SK-N-MC (cell line): Measurements from ENCODE around the gene GPN2.

ENCODE experiments used
- EZH2 ChIP-seq: fragments of 200-600 bp; sonication (generic); IDR thresholded peaks from one replicate; pipeline ENCODE4 v1.6.1; 2017; ENCODE audit warnings: antibody characterized with exemption
- POLR2AphosphoS5 ChIP-seq: IDR thresholded peaks from 2 replicates; pipeline ENCODE4 v1.6.1; 2012; ENCODE audit warnings: mild to moderate bottlenecking, low read depth, low read length, borderline replicate concordance

GRCh38 chr1:26861286-26861701 lies 28.8 kb downstream of the GPN2 start:
- TF ChIP-seq EZH2 (no peak), POLR2AphosphoS5 (no peak)
